C4-2B (cell line): ENCODE data around the gene KAZALD1.

Source experiments
- H3K27ac ChIP-seq: fragments of 450-650 bp; 2 replicates; pipeline ENCODE4 v1.5.1; 2017
- CTCF ChIP-seq: fragments of 450-650 bp; conservative IDR thresholded peaks from 2 replicates; pipeline ENCODE4 v1.5.1; 2017; ENCODE audit warnings: mild to moderate bottlenecking
- ZFX ChIP-seq: fragments of 450-650 bp; IDR thresholded peaks from 2 replicates; pipeline ENCODE4 v1.6.1; 2017

KAZALD1 gene

GRCh38 chr10:101107771-101108170 is 46.0 kb downstream of the KAZALD1 start:
- TF ChIP-seq CTCF = no peak
- TF ChIP-seq ZFX = no peak
- no peak overlapping the region for H3K27ac ChIP-seq

- TF ChIP-seq ZFX = no peak
- TF ChIP-seq CTCF = no peak
- H3K27ac ChIP-seq = no peak overlapping the region
Observed at GRCh38 chr10:101110856-101111523, 49.2 kb downstream of the KAZALD1 start.

- TF ChIP-seq ZFX = no peak
- TF ChIP-seq CTCF = no peak
Observed at GRCh38 chr10:101111547-101111946, 49.8 kb downstream of the KAZALD1 start.

GRCh38 chr10:101112799-101113594 is 51.2 kb downstream of the KAZALD1 start:
- TF ChIP-seq CTCF (no peak), ZFX (no peak)

More at GRCh38 chr10:101111547-101111946, 49.8 kb downstream of the KAZALD1 start:
- H3K27ac ChIP-seq = no peak overlapping the region

GRCh38 chr10:101113890-101114403 is 52.2 kb downstream of the KAZALD1 start:
- TF ChIP-seq ZFX (no peak), CTCF (no peak)
- no peak overlapping the region for H3K27ac ChIP-seq

More at GRCh38 chr10:101112799-101113594, 51.2 kb downstream of the KAZALD1 start:
- H3K27ac ChIP-seq = 0 out of 2 replicates have a peak overlapping the region, but pooled peaks have one; percentile 1

- TF ChIP-seq ZFX = no peak
- no peak for TF ChIP-seq CTCF
- no peak overlapping the region for H3K27ac ChIP-seq
Observed at GRCh38 chr10:101114646-101115045, 52.9 kb downstream of the KAZALD1 start.
